GM18505 (cell line): ENCODE results near the gene SNPH.

Experiments
- ATAC-seq: cut with Tn5 transposase; IDR thresholded peaks from one replicate; pipeline ENCODE4 v1.9.1; 2021; ENCODE audit not compliant: unreplicated experiment
- POLR2A ChIP-seq: IDR thresholded peaks from 4 replicates; pipeline ENCODE4 v1.6.1; 2011; ENCODE audit warnings: borderline replicate concordance; ENCODE audit not compliant: insufficient read depth, insufficient read length; ENCODE audit errors: extremely low read depth

Gene SNPH

GRCh38 chr20:1310506-1311190, 44.6 kb downstream of the SNPH start:
- no peak for TF ChIP-seq POLR2A
- no peak for ATAC-seq

GRCh38 chr20:1312308-1312707, 46.2 kb downstream of the SNPH start:
- no peak for TF ChIP-seq POLR2A
- ATAC-seq: no peak

- ATAC-seq: no peak
- TF ChIP-seq POLR2A: no peak
Measured at GRCh38 chr20:1312904-1313235, 46.8 kb downstream of the SNPH start.

GRCh38 chr20:1313236-1313964, 47.3 kb downstream of the SNPH start:
- TF ChIP-seq POLR2A: no peak
- no peak for ATAC-seq

- TF ChIP-seq POLR2A: no peak
- no peak for ATAC-seq
Measured at GRCh38 chr20:1315804-1316203, 49.7 kb downstream of the SNPH start.

- TF ChIP-seq POLR2A: no peak
- ATAC-seq: no peak
Measured at GRCh38 chr20:1317545-1318255, 51.6 kb downstream of the SNPH start.

GRCh38 chr20:1319051-1319450, 53.0 kb downstream of the SNPH start:
- ATAC-seq: no peak
- TF ChIP-seq POLR2A: no peak

- ATAC-seq: no peak
- no peak for TF ChIP-seq POLR2A
Measured at GRCh38 chr20:1319462-1319861, 53.4 kb downstream of the SNPH start.

GRCh38 chr20:1320016-1320415, 53.9 kb downstream of the SNPH start:
- TF ChIP-seq POLR2A: no peak
- no peak for ATAC-seq

- no peak for ATAC-seq
- TF ChIP-seq POLR2A: no peak
Measured at GRCh38 chr20:1320902-1321653, 55.0 kb downstream of the SNPH start.

- ATAC-seq: no peak
- no peak for TF ChIP-seq POLR2A
Measured at GRCh38 chr20:1321654-1321939, 55.5 kb downstream of the SNPH start.

GRCh38 chr20:1322511-1323245, 56.6 kb downstream of the SNPH start:
- ATAC-seq: no peak
- TF ChIP-seq POLR2A: no peak

- no peak for TF ChIP-seq POLR2A
- no peak for ATAC-seq
Measured at GRCh38 chr20:1323256-1323655, 57.2 kb downstream of the SNPH start.
